ENCODE data around the gene XRN1. TPM values are rescaled to one million over a fixed set of nuclear protein-coding genes. Genes with fewer than 3 reads are reported as not detected.

XRN1 gene
- total and polyA plus RNA-seq, 2 of the 8 experiments (the other 6 are each of a cell fraction or from before 2014, with no cell fraction given), result 1.9 to 17.2 TPM

- TF ChIP-seq SAP30 (IDR thresholded peaks at IDR 0.05; ENCODE audit: insufficient read depth, insufficient replicate concordance, low read length) (no peak), FOSL1 (IDR thresholded peaks at IDR 0.05; ENCODE audit: insufficient read depth, low read depth, low read length) (no peak), ASH2L (IDR thresholded peaks at IDR 0.05; ENCODE audit: low read length) (no peak)
Measured at GRCh38 chr3:142296507-142296906, 151.3 kb downstream of the XRN1 start (continued).
